Measurements from ENCODE around the gene MROH2A.
"Not testable (repeated sequence)": the region's sequence is repeated elsewhere in the genome, so short reads cannot be mapped to it uniquely, and the experiment has no call there.

Gene MROH2A, protein sequence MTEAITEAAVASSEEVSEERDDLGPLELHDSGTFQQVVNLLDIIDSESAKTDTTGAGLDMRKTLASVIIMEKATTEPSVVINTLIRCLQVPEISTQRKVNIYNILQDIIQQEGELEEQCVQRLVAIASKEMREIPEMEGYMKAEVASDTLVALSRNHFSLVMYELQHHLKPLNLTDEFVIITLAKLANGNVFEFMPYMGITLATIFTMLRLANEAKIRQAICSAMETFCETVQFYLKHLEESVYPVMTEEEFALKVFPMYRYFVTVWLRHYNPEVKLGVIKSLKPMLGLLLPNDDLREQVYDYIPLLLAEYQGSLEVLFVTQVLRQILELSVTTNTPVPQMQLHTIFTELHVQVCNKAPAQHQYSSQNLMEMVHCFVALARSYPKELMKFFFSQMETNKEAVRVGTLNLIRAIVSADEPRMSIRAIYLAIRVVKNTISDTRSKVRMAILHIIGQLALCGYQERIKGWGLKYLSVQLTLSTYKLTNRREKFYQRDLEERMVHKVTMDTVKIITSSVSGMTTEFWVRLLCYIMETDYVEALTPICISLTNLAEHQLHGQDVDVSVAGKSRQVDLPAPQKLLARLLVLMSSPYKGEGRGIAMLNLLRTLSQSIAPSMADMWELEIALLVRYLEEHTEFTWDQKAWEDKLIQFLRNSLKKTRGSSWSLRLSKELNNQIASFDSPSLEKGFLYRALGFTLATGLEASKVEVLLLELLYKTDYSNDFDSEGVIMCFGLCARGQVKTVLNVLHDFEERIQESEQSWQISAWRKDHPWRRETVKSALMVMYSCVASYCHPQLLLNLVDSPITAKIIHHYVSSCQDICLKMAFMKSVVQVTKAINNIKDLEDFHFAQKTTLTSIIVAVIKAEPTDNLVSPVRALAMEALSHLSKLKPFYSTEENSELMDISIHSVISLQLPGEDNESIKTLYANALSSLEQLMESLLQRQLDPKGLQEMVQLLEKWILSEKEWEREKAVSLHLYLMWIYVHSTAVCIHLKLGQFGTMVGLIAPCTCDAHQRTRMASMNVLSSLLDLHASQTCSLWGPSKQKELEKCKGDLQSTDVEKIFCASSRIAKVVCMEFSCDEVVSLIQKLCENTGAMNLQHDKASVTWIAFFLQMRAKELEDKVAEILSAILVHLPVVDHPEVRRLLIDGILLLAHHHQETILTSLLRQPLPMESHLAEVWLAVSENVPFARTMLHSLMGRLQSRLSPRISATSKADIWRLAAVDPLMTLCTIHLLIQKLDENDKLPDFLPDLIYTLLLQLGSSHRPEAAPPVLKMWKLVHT (N-terminal part only)

GRCh38 chr2:233778030-233778429 is at the start of gene MROH2A:
Gene MROH2A, plus strand, starts transcription at chr2:233778330. Its CDS starts 1,029 bp downstream, at chr2:233779359.
- DNase-seq: no peak

- no peak for DNase-seq
These were observed 49.3 kb upstream of the MROH2A start, which contains the start of gene UGT1A3 for GRCh38 chr2:233728723-233729301. Gene UGT1A3, plus strand, starts transcription at chr2:233729042. Its CDS starts 85 bp downstream, at chr2:233729127.

GRCh38 chr2:233736868-233737653 is 41.1 kb upstream of the MROH2A start:
- DNase-seq: not testable (repeated sequence)

- no peak for DNase-seq
These were observed 37.3 kb upstream of the MROH2A start for GRCh38 chr2:233740870-233741269.

DNA sequence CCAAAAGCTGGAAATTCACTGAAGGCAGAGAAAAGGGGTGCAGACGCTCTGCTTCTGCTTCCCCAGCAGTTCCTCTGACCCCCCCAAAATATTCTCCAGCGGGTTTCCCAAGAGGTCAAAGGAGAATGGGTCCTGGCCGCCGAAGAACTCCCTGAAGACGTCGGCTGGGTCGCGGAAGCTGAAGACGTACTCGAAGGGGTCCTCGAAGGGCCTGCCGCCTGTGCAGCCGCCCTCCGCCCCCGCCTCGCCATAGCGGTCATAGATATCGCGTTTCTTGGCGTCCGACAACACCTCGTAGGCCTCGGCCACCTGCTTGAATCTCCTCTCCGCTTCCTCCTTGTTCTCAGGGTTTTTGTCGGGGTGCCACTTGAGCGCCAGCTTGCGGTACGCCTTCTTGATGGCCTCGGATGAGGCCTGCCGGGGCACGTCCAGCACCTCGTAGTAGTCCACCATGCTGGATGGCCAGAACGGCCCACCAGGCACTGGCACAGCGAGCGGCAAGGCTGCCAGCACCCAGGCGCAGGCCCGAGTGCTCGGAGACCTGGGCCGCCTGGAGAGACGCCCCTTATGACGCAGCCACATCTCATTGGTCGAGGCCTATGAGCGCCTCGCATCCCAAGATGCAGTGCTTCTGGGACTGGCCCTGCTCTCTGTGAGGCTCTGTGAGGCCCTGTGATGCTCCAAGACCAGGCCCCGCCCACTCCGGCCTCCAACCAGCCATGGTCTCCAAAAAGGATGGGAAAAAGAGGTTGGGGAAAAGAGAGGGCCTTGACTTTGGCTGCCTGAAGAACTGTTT is 34.5 kb upstream of the MROH2A start:
- DNase-seq: no peak

DNA sequence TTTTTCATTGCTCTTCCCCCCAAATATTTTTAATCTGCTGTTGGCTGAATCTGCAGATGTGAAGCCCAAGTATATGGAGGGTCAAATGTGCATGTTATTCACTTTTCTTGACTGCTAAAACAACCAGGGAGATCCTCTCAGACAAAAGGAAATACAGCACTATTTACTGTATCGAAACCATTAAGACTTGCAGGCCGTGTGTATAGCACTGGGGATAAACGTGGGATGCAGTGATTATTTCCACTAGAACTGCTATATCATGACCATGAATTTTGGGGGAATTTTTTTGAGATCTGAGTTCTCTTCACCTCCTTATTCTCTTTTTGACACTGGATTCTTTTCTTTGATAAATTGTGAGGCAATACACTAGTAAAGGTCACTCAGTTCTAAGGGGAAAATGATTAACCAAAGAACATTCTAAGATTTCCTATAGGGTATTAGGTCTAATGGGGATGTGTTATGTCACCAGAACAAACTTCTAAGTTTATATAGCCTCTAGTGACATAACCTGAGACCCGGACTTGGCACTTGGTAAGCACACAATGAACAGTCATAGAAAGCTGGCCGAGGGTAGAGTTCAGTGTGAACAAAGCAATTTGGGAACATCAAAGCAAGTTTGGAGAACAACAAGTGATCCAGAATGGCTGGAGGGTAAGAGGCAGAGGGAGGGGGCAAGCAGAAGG is 32.9 kb upstream of the MROH2A start:
- no peak for DNase-seq

GRCh38 chr2:233745838-233746237 is 32.3 kb upstream of the MROH2A start:
- not testable (repeated sequence) for DNase-seq

GRCh38 chr2:233746475-233747282 is 31.5 kb upstream of the MROH2A start:
- DNase-seq: no peak

GRCh38 chr2:233747283-233747544 is 30.9 kb upstream of the MROH2A start:
- DNase-seq: no peak

DNA sequence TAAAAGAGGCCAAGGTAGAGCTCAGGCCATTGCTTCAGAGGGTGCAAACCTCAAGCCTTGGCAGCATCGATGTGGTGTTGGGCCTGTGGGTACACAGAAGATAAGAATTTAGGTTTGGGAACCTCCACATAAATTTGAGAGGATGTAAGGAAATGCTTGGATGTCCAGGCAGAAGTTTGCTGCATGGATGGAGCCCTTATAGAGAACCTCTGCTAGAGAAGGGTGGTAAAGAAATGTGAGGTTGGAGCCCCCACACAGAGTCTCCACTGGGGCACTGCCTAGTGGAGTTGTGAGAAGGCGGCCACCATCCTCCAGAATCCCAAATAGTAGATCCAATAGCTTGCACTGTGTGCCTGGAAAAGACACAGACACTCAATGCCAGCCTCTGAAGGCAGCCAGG is 27.4 kb upstream of the MROH2A start:
- DNase-seq: not testable (repeated sequence)

GRCh38 chr2:233751212-233752009 is 26.7 kb upstream of the MROH2A start:
- not testable (repeated sequence) for DNase-seq

GRCh38 chr2:233754872-233755611 is 23.1 kb upstream of the MROH2A start:
- DNase-seq: no peak

DNA sequence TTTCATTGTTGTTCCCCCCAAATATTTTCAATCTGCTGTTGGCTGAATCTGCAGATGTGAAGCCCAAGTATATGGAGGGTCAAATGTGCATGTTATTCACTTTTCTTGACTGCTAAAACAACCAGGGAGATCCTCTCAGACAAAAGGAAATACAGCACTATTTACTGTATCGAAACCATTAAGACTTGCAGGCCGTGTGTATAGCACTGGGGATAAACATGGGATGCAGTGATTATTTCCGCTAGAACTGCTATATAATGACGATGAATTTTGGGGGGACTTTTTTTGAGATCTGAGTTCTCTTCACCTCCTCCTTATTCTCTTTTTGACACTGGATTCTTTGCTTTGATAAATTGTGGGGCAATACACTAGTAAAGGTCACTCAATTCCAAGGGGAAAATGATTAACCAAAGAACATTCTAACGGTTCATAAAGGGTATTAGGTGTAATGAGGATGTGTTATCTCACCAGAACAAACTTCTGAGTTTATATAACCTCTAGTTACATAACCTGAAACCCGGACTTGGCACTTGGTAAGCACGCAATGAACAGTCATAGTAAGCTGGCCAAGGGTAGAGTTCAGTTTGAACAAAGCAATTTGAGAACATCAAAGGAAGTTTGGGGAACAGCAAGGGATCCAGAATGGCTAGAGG is 21.6 kb upstream of the MROH2A start:
- DNase-seq: no peak

GRCh38 chr2:233758141-233758540 is 20.0 kb upstream of the MROH2A start:
- DNase-seq: no peak

DNA sequence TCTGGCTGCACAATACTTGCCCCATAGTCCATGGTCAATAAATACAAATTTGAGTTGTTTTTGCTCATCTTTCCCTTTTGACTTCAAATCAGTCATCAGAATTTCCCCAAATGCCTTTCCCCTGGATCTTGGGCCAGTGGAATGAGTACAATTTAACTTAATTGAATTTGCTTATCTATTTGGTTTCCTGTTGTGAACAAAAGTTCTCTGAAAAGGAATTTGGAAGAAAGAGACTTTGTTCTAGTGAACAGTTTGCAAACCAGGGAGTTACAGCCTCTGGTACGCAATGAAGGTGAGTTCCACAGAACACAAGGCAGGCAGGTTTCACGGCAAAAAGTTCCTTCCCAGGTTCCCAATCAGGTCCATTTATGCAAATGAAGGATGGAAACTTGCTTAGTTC is 19.3 kb upstream of the MROH2A start:
- DNase-seq: no peak

- no peak for DNase-seq
These were observed 18.1 kb upstream of the MROH2A start, which contains the start of gene UGT1A1 for GRCh38 chr2:233760043-233760442. Gene UGT1A1, plus strand, starts transcription at chr2:233760270. Its CDS starts 18 bp downstream, at chr2:233760288.

Data from islet precursor cell (in vitro differentiated cells).